CD4-positive, alpha-beta T cell (primary cell): Measurements from ENCODE around the gene RAET1G. TPM values are rescaled to one million over a fixed set of nuclear protein-coding genes. Genes with fewer than 3 reads are reported as not detected.
"Not testable (repeated sequence)": the region's sequence is repeated elsewhere in the genome, so short reads cannot be mapped to it uniquely, and the experiment has no call there.

Experiments used
- ATAC-seq: fragments of 200-7000 bp; cut with Tn5 transposase; one replicate; pipeline ENCODE4 v1.10.0; 2022; ENCODE audit warnings: mild to moderate bottlenecking; ENCODE audit not compliant: poor library complexity
- CTCF ChIA-PET: fragments of 350-600 bp; sonication (Branson Sonifier 250); formaldehyde crosslinking; loops from one replicate; lab custom pipeline; 2021; ENCODE audit warnings: antibody characterized with exemption, inconsistent platforms; lab: Charles Lee
- POLR2A ChIA-PET: fragments of 350-600 bp; sonication (Branson Sonifier 250); formaldehyde crosslinking; loops from one replicate; lab custom pipeline; 2021; ENCODE audit warnings: antibody characterized with exemption, inconsistent platforms; lab: Charles Lee
- DNase-seq, 14 experiments: peaks; one replicate each; pipeline ENCODE4 v3.0.0-alpha.2; 2013 to 2020; ENCODE audit warnings: mixed read lengths in 2 of 14
- H3K27ac ChIP-seq, 2 donors: one replicate each; pipeline versions ENCODE4 v1.5.1 to v1.7.0; 2013; ENCODE audit warnings: low read length in 2 of 2, low read depth in 1 of 2, mild to moderate bottlenecking in 1 of 2
- H3K27me3 ChIP-seq, 2 experiments: 1 replicate in 1 of 2; 2 replicates in 1 of 2; pipeline versions ENCODE4 v1.6.1 to v1.7.0; 2013; ENCODE audit warnings: low read length in 2 of 2, control low read depth in 1 of 2, mild to moderate bottlenecking in 1 of 2, moderate library complexity in 1 of 2; ENCODE audit not compliant: insufficient read depth in 2 of 2, control insufficient read depth in 1 of 2
- H3K36me3 ChIP-seq: one replicate; pipeline ENCODE4 v1.6.1; 2013; ENCODE audit warnings: low read length, control low read depth; ENCODE audit not compliant: insufficient read depth
- H3K4me1 ChIP-seq: one replicate; pipeline ENCODE4 v1.6.1; 2013; ENCODE audit warnings: low read length, control low read depth; ENCODE audit not compliant: insufficient read depth
- H3K4me3 ChIP-seq: one replicate; pipeline ENCODE4 v1.5.1; 2013; ENCODE audit warnings: mild to moderate bottlenecking, low read length, moderate library complexity
- H3K9me3 ChIP-seq, 2 experiments: 1 replicate in 1 of 2; 2 replicates in 1 of 2; pipeline versions ENCODE4 v1.6.1 to v1.7.0; 2013; ENCODE audit warnings: low read length in 2 of 2, mild to moderate bottlenecking in 2 of 2, control low read depth in 1 of 2, moderate library complexity in 1 of 2; ENCODE audit not compliant: control insufficient read depth in 1 of 2, insufficient read depth in 1 of 2
- H3K27ac Mint-ChIP-seq: one replicate; pipeline ENCODE4 v1.8.0; 2020; ENCODE audit warnings: mixed read lengths
- H3K27me3 Mint-ChIP-seq: one replicate; pipeline ENCODE4 v1.8.0; 2021; ENCODE audit warnings: mixed read lengths
- H3K36me3 Mint-ChIP-seq: one replicate; pipeline ENCODE4 v1.8.0; 2021; ENCODE audit warnings: low read depth, mixed read lengths
- H3K4me1 Mint-ChIP-seq: one replicate; pipeline ENCODE4 v1.8.0; 2021; ENCODE audit warnings: low read depth, mixed read lengths
- H3K4me3 Mint-ChIP-seq: one replicate; pipeline ENCODE4 v1.8.0; 2020; ENCODE audit warnings: mild to moderate bottlenecking, mixed read lengths
- H3K9me3 Mint-ChIP-seq: one replicate; pipeline ENCODE4 v1.8.0; 2020; ENCODE audit warnings: mixed read lengths
- intact Hi-C, 2 experiments: fragments of 100-400 bp; cut with DNase I in 1 of 2; cut with micrococcal nuclease in 1 of 2; formaldehyde crosslinking; loops; one replicate each; pipeline versions ENCODE4 v1.15.1 to v1.9.0; 2023 to 2025; cut with DNase I, micrococcal nuclease
- total RNA-seq, 174 experiments: library from RNA in 2 of 174; stranded (reverse) in 2 of 174; gene quantifications; one replicate each; pipeline ENCODE4 v1.2.3 and lab custom pipeline; 2021 to 2026

Gene RAET1G
- total RNA-seq, 2 experiments from 2014 or later = not detected

DNA sequence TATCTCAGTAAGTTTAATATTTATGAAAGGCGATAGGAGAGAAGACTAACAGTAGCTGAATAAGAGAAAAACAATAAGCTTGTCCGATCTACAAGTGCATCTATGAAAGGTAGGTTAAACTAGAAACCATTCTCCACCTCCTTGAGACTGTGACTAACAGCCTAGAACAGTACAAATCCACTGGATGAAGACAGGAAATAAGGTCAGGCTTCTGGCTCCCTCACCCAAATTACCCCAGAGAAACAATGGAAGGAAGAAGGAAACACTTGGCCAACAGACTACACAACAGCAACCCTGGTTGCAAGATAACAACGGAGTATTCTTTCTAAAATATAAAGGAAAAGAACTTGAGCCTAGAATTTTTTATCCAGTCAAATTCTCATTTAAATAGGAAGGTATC lies 35.2 kb upstream of the RAET1G start:
- CTCF ChIA-PET = not testable (repeated sequence)
- peaks cover 58 to 59% of the 10 kb centered on the region in 2 experiments for H3K27me3 ChIP-seq

DNA sequence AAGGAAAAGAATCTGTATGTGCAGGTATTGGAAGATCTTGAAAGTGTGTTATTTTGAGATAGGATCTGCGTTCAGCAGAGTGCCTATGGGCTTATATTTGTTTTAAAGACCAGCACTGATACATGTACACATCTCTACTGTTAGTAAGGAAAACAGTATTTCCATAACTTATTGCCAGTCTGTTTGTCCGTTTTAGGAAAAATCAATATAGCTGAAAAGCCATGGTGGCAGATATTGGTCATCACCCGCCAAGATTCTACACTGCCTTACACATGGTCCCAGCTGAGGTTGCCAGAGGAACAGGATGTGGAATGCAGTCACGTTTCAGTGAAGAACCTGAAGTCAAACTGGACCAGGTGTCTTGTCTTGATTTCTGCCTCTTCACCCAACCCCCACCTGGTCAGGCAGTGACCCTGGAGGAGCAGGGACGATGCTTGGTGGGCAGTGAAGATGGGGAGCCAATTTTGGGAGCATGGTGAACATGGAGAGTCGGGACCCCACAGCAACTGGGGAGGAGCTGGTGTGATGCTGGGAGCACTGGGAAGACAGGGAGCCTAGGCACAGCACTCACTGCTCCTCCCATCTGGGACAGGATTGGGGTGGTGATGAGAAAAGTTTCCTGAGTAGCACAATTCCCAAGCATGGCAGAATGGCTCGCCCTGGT lies 32.9 kb upstream of the RAET1G start:
- H3K4me3 Mint-ChIP-seq, CTCF ChIA-PET, H3K4me1 Mint-ChIP-seq, DNase-seq, H3K9me3 Mint-ChIP-seq, H3K36me3 Mint-ChIP-seq, H3K27ac Mint-ChIP-seq, H3K9me3 ChIP-seq, intact Hi-C loops, H3K27ac ChIP-seq, ATAC-seq, H3K4me3 ChIP-seq, POLR2A ChIA-PET, H3K36me3 ChIP-seq: not testable (repeated sequence)
- Histone ChIP-seq H3K27me3 (peaks cover 52 to 66% of the 10 kb centered on the region in 2 experiments), H3K4me1 (peaks cover 14% of the 10 kb centered on the region)
- peaks cover 82% of the 10 kb centered on the region for H3K27me3 Mint-ChIP-seq

More for the DNA sequence above, 35.2 kb upstream of the RAET1G start:
- DNase-seq, ATAC-seq, H3K4me3 Mint-ChIP-seq, intact Hi-C loops, H3K36me3 Mint-ChIP-seq, H3K4me3 ChIP-seq, H3K36me3 ChIP-seq, H3K27ac ChIP-seq, H3K9me3 Mint-ChIP-seq, POLR2A ChIA-PET, H3K27ac Mint-ChIP-seq: not testable (repeated sequence)
- peaks cover 0 to 11% of the 10 kb centered on the region in 2 experiments for H3K9me3 ChIP-seq
- Mint-ChIP-seq H3K27me3 (peaks cover 82% of the 10 kb centered on the region), H3K4me1 (peaks cover 10% of the 10 kb centered on the region)
- peaks cover 19% of the 10 kb centered on the region for H3K4me1 ChIP-seq

DNA sequence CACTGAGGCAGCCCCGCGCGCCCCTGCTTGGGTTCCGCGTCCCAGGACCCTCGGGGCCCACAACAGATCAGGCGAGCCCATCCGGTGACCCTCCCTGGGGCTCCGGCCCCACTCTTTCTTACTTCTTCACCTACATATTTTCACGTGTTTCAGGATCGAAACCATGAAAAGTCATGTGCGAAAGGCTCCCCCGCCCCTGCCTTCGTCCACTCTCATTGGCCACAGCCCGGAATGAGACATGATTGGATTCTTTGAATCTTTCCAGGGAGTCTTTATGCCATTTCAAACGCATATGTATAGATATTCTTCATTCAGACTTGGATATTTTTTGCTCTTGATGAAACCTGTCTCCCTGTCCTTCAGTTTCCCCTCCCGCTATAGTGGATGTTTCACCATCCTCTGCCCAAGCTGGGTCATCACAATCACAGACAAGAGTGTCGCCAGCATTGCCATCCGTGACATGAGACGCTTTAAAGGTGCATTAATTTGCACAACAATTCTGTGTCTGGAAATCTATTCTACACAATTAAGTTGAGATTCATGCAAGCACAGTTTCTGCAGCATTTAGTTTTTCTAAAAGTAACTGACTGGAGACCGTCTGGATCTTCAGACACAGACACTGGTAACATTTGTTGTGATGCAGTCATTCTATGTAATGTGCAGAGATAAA lies 32.2 kb upstream of the RAET1G start:
- H3K27ac Mint-ChIP-seq, DNase-seq, H3K9me3 Mint-ChIP-seq, H3K36me3 ChIP-seq, H3K36me3 Mint-ChIP-seq, intact Hi-C loops, H3K27ac ChIP-seq, ATAC-seq, H3K4me3 ChIP-seq, H3K9me3 ChIP-seq, H3K4me1 Mint-ChIP-seq, CTCF ChIA-PET, POLR2A ChIA-PET: not testable (repeated sequence)
- Mint-ChIP-seq H3K4me3 (peak overlapping the region; percentile 22), H3K27me3 (peaks cover 82% of the 10 kb centered on the region)
- Histone ChIP-seq H3K27me3 (peaks cover 51 to 67% of the 10 kb centered on the region in 2 experiments), H3K4me1 (peaks cover 14% of the 10 kb centered on the region)

DNA sequence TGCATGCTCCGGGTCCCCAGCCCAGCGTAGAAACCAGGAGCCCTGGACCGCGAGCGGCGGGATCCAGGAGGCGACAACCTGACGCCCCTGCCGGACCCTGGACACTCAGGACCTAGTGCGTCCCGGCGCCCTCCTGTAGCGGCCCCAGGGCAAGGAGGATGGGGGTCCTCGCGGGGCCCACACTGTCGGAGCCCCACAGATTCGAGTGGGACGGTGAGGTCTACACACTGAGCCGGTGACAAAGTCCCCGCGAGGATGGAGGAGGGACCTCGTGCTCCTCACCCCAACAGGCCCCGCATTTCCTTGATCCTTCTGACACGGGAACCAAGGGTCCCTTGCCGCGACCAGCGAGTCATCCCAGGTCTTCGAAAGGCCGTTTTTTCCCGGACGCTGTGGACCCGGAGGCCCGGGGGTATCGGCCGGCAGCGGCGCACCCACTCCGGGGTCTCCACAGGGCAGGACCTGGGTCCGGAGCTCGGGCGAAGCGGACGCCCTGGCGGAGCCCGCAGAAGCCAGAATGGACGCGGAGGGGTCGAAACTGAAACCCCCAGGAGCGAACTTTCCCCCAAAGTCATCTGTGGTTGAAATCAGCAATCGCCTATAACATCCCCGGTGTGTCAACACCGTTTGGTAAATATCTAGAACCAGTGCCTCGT lies 31.5 kb upstream of the RAET1G start:
- peaks cover 82% of the 10 kb centered on the region for H3K27me3 Mint-ChIP-seq
- H3K9me3 Mint-ChIP-seq, ATAC-seq, CTCF ChIA-PET, H3K27ac Mint-ChIP-seq, H3K4me3 Mint-ChIP-seq, intact Hi-C loops, H3K4me1 Mint-ChIP-seq, POLR2A ChIA-PET, H3K36me3 Mint-ChIP-seq, DNase-seq, H3K4me3 ChIP-seq, H3K36me3 ChIP-seq, H3K27ac ChIP-seq, H3K9me3 ChIP-seq: not testable (repeated sequence)
- Histone ChIP-seq H3K27me3 (peaks cover 51 to 69% of the 10 kb centered on the region in 2 experiments), H3K4me1 (peaks cover 14% of the 10 kb centered on the region)

DNA sequence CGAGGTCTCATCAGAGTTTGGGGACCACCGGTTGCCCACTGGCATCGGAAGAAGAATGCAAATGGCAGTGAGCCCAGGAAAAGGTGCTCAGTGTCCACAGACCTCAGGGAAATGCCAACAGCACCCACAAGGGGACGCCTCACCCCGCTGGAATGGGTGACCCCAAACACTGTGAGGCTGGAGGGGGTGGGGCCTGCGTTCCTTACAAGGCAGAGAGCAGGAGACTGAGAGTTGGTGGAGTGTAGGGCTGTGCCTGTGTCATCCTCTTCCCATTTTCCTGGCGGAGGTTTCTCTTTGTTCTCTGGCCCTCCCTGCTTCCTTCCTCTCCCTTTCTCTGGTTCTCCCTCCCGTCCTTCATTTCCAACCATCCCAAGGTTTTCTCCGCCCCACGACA lies 31.0 kb upstream of the RAET1G start:
- H3K36me3 Mint-ChIP-seq, H3K36me3 ChIP-seq, H3K4me3 Mint-ChIP-seq, intact Hi-C loops, H3K9me3 ChIP-seq, H3K4me1 Mint-ChIP-seq, POLR2A ChIA-PET, H3K9me3 Mint-ChIP-seq, H3K27ac ChIP-seq, H3K27ac Mint-ChIP-seq, DNase-seq, H3K4me3 ChIP-seq, CTCF ChIA-PET: not testable (repeated sequence)
- H3K4me1 ChIP-seq = peaks cover 14% of the 10 kb centered on the region
- H3K27me3 Mint-ChIP-seq = peaks cover 82% of the 10 kb centered on the region
- ATAC-seq = peak; percentile 79
- peaks cover 47 to 68% of the 10 kb centered on the region in 2 experiments for H3K27me3 ChIP-seq

DNA sequence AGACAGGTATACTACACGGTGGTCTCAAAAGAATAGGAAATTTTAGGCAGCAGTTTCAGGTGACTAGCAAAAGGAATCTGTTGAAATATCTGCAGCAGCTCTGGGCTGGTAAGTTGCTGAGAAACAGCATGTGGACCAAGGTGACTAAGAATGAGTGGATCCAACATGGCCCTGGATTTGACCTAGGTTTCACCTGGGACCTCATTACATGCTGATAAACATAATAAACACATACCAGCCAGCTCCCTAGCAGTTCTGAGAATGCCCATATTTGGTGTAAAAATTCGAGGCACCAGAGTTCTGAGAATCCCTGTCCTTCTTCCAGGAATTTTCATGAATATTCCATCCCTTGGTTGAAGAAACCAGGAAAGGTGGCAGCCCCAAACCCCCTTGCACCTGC lies 30.5 kb upstream of the RAET1G start:
- H3K9me3 ChIP-seq, H3K4me1 Mint-ChIP-seq, H3K27ac Mint-ChIP-seq, DNase-seq, POLR2A ChIA-PET, H3K4me3 ChIP-seq, H3K27ac ChIP-seq, intact Hi-C loops, H3K36me3 Mint-ChIP-seq, H3K36me3 ChIP-seq, H3K9me3 Mint-ChIP-seq, CTCF ChIA-PET, H3K4me3 Mint-ChIP-seq: not testable (repeated sequence)
- Histone ChIP-seq H3K27me3 (peaks cover 47 to 68% of the 10 kb centered on the region in 2 experiments), H3K4me1 (peaks cover 14% of the 10 kb centered on the region)
- peak; percentile 22 for ATAC-seq
- H3K27me3 Mint-ChIP-seq = peaks cover 82% of the 10 kb centered on the region
